ENCODE results near the gene TIMM8B. TPM values are rescaled to one million over a fixed set of nuclear protein-coding genes. Genes with fewer than 3 reads are reported as not detected.

TIMM8B gene
- total and polyA plus RNA-seq, 3 experiments from 2014 or later: 70.6 to 73.5 (median 71.9) TPM

DNA sequence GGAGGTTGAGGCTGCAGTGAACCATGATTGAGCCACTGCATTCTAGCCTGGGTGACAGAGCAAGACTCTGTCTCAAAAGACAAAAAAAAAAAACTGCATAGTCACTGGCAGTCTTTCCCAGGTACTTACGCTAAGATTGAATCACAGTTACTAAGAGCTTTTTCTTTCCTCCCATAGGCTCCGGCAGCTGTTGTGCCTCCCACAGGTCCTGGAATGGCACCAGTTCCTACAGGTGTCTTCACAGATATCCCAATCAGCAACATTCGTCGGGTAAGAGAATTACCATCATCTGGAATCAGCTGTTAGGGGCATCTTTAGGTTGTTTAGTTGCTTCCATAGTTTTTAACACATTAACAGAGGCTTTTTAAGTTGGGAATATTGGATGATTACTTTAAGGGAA, 41.6 kb downstream of the TIMM8B start:
- peaks cover 20 to 86% (median 31%) of the 10 kb centered on the region in 3 donors for H3K36me3 Mint-ChIP-seq
- CTCF ChIA-PET: no interaction called here

DNA sequence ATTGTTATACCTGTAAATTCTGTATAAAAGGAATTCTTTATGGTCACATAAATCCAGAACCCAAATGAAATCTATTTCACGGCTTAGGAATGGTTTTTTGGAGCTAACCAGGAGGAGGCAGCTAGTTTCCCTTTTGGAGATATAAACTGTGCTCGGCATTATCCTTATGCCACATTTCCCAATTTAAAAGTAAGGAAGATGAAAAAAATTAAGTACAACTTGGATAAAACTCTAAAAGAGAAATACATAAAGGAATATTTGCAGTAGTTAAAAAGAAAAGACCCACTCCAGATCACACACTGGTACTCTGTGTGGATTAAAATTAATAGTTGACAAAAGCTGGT, 43.6 kb downstream of the TIMM8B start:
- H3K9me3 ChIP-seq (ENCODE audit: low read length): no peaks in the 10 kb centered on the region
- no peaks in the 10 kb centered on the region for H3K9me3 Mint-ChIP-seq

More for the DNA sequence above, 41.6 kb downstream of the TIMM8B start:
- Mint-ChIP-seq H3K27ac (no peak overlapping the region), H3K4me1 (peaks cover 16 to 28% (median 22%) of the 10 kb centered on the region in 3 donors), H3K4me3 (no peak overlapping the region), H3K9me3 (no peaks in the 10 kb centered on the region), H3K27me3 (no peaks in the 10 kb centered on the region)
- no peak overlapping the region for H3K4me3 ChIP-seq (ENCODE audit: low read length)
- H3K27me3 ChIP-seq (ENCODE audit: insufficient read depth, low read length, poor library complexity, severe bottlenecking): no peaks in the 10 kb centered on the region
- POLR2A ChIA-PET: no interaction called here
- H3K27ac ChIP-seq (ENCODE audit: low read depth, low read length): no peak overlapping the region
- no peak for DNase-seq
- peaks cover 13% of the 10 kb centered on the region for H3K36me3 ChIP-seq (ENCODE audit: insufficient read depth, low read length)
- no peaks in the 10 kb centered on the region for H3K9me3 ChIP-seq (ENCODE audit: low read length)
- no peaks in the 10 kb centered on the region for H3K4me1 ChIP-seq (ENCODE audit: insufficient read depth, low read length)

DNA sequence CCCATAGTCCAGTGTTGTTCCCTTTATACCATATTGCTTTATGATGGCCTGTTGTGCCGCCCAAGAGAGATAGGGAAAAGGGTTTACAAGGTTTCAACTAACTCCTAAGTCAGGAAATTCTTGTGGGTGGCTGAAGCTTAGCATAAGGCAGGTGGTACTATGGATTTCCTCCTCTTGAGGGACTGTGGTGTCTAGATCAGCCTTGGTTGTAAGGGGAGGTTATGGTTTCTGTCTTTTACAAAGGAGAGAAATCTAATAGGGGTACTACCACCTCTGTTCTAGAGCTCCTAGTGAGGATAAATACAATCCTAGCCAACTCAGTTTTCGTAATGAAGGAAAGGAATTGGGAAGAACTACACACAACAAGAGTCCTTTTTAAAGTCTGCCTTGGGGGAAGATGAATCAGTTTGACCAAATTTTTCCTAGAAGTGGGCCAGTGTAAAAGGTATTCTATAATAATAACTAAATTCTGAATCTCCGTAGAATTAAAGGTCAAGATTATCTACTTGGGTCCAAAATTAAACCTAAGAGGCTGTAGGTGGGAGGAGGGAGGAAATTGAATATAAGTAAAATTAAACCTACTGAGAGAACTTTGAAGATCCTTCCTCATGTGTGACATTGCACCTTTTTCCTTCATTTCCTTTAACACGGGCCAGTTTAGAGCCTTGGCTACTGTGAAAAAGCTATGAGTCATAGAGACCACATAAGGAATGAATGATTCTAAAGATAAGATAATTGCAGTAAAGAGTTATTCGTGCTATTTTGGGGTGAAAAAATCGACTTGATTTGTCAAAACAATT, 44.2 kb downstream of the TIMM8B start:
- Histone ChIP-seq H3K9me3 (ENCODE audit: low read length) (no peaks in the 10 kb centered on the region), H3K36me3 (ENCODE audit: insufficient read depth, low read length) (peaks cover 24% of the 10 kb centered on the region), H3K27ac (ENCODE audit: low read depth, low read length) (no peak overlapping the region), H3K27me3 (ENCODE audit: insufficient read depth, low read length, poor library complexity, severe bottlenecking) (no peaks in the 10 kb centered on the region), H3K4me3 (ENCODE audit: low read length) (no peak overlapping the region), H3K4me1 (ENCODE audit: insufficient read depth, low read length) (no peaks in the 10 kb centered on the region)
- no peaks in the 10 kb centered on the region for H3K27me3 Mint-ChIP-seq
- H3K4me1 Mint-ChIP-seq: peaks cover 8 to 14% (median 11%) of the 10 kb centered on the region in 3 donors
- DNase-seq: no peak
- no peaks in the 10 kb centered on the region for H3K9me3 Mint-ChIP-seq
- peak overlapping the region in 2 of 8 donors; percentile 12 to 20 for H3K27ac Mint-ChIP-seq
- no peak overlapping the region for H3K4me3 Mint-ChIP-seq
- CTCF ChIA-PET: no interaction called here
- POLR2A ChIA-PET: no interaction called here
- peaks cover 15 to 84% (median 23%) of the 10 kb centered on the region in 3 donors for H3K36me3 Mint-ChIP-seq

More for the DNA sequence above, 43.6 kb downstream of the TIMM8B start:
- Histone ChIP-seq H3K27me3 (ENCODE audit: insufficient read depth, low read length, poor library complexity, severe bottlenecking) (no peaks in the 10 kb centered on the region), H3K36me3 (ENCODE audit: insufficient read depth, low read length) (peaks cover 18% of the 10 kb centered on the region), H3K27ac (ENCODE audit: low read depth, low read length) (no peak overlapping the region), H3K4me1 (ENCODE audit: insufficient read depth, low read length) (no peaks in the 10 kb centered on the region), H3K4me3 (ENCODE audit: low read length) (no peak overlapping the region)
- no peak for DNase-seq
- ChIA-PET POLR2A (no interaction called here), CTCF (no interaction called here)
- Mint-ChIP-seq H3K4me1 (peaks cover 10 to 17% (median 15%) of the 10 kb centered on the region in 3 donors), H3K27me3 (no peaks in the 10 kb centered on the region), H3K27ac (peak overlapping the region in 2 of 8 donors; percentile 6 to 12), H3K36me3 (peaks cover 20 to 84% (median 26%) of the 10 kb centered on the region in 3 donors), H3K4me3 (no peak overlapping the region)

DNA sequence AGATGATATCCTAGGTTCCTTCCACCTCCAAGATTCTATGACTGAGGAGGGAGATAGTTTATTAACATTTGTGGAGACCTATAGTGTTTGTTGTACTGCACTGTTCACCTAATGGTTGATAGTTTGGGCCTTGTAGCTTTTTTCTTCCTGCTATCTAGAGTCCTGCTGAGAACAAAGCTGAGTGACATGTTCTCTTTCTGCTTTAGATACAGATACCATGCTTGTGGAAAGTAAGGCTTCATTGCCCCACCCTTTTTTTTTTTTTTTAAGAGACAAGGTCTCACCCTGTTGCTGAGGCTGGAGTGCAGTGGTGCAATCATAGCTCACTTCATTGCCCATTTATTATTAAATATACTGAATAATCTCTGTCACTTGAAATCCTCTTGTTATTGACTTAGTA, 49.0 kb downstream of the TIMM8B start:
- ChIA-PET CTCF (no interaction called here), POLR2A (no interaction called here)
- no peak overlapping the region for H3K4me3 Mint-ChIP-seq
- no peak for DNase-seq
- peaks cover 12 to 68% (median 14%) of the 10 kb centered on the region in 3 donors for H3K36me3 Mint-ChIP-seq
- peaks cover 8 to 16% (median 16%) of the 10 kb centered on the region in 3 donors for H3K4me1 Mint-ChIP-seq
- Histone ChIP-seq H3K9me3 (ENCODE audit: low read length) (no peaks in the 10 kb centered on the region), H3K27ac (ENCODE audit: low read depth, low read length) (no peak overlapping the region), H3K27me3 (ENCODE audit: insufficient read depth, low read length, poor library complexity, severe bottlenecking) (no peaks in the 10 kb centered on the region), H3K4me1 (ENCODE audit: insufficient read depth, low read length) (no peaks in the 10 kb centered on the region), H3K36me3 (ENCODE audit: insufficient read depth, low read length) (peaks cover 17% of the 10 kb centered on the region), H3K4me3 (ENCODE audit: low read length) (no peak overlapping the region)
- H3K27ac Mint-ChIP-seq: peak overlapping the region in 2 of 8 donors; percentile 14 to 32
- no peaks in the 10 kb centered on the region for H3K27me3 Mint-ChIP-seq
- H3K9me3 Mint-ChIP-seq: no peaks in the 10 kb centered on the region

Other genes with a start within 250 kb of the TIMM8B start
- gene ALG9, start 215.2 kb downstream of the TIMM8B start, total RNA-seq: 10 to 100 TPM; 37.4 to 38.0 TPM
- gene ALG9, start 215.2 kb downstream of the TIMM8B start, polyA plus RNA-seq: 16.7 TPM
- gene FDXACB1, start 207.6 kb downstream of the TIMM8B start, total RNA-seq: 10 to 100 TPM; 11.6 to 12.7 TPM
- 6.4 TPM for gene FDXACB1, start 207.6 kb downstream of the TIMM8B start, polyA plus RNA-seq
- 10 to 100 TPM; 36.7 to 44.3 TPM for gene CFAP68, start 207.2 kb downstream of the TIMM8B start, total RNA-seq
- 24.7 TPM for gene CFAP68, start 207.2 kb downstream of the TIMM8B start, polyA plus RNA-seq
- gene CRYAB, start 175.0 kb downstream of the TIMM8B start, total RNA-seq: not detected
- gene CRYAB, start 175.0 kb downstream of the TIMM8B start, polyA plus RNA-seq: not detected
- not detected for gene HSPB2, start 174.0 kb downstream of the TIMM8B start, total RNA-seq
- not detected for gene HSPB2, start 174.0 kb downstream of the TIMM8B start, polyA plus RNA-seq
- gene C11orf52, start 167.8 kb downstream of the TIMM8B start, total RNA-seq: not detected
- gene C11orf52, start 167.8 kb downstream of the TIMM8B start, polyA plus RNA-seq: not detected
- gene DIXDC1, start 149.4 kb downstream of the TIMM8B start, total RNA-seq: 10 to 100 TPM; 11.3 to 12.7 TPM
- 2.4 TPM for gene DIXDC1, start 149.4 kb downstream of the TIMM8B start, polyA plus RNA-seq
- gene DLAT, start 61.3 kb downstream of the TIMM8B start, total RNA-seq: 10 to 100 TPM; 61.1 to 62.2 TPM
- gene DLAT, start 61.3 kb downstream of the TIMM8B start, polyA plus RNA-seq: 22.1 TPM
- gene PIH1D2, start 12.7 kb downstream of the TIMM8B start, total RNA-seq: under 1 TPM; 0.38 to 0.57 TPM
- gene PIH1D2, start 12.7 kb downstream of the TIMM8B start, polyA plus RNA-seq: not detected
- gene NKAPD1, start 12.5 kb downstream of the TIMM8B start, total RNA-seq: 10 to 100 TPM; 22.0 to 22.6 TPM
- gene NKAPD1, start 12.5 kb downstream of the TIMM8B start, polyA plus RNA-seq: 13.4 TPM
- gene SDHD, start 117 bp upstream of the TIMM8B start, total RNA-seq: 100 to 1,000 TPM; 125 to 133 TPM
- gene SDHD, start 117 bp upstream of the TIMM8B start, polyA plus RNA-seq: 154 TPM
- gene IL18, start 77.3 kb upstream of the TIMM8B start, total RNA-seq: not detected
- not detected for gene IL18, start 77.3 kb upstream of the TIMM8B start, polyA plus RNA-seq
- gene TEX12, start 80.6 kb upstream of the TIMM8B start, total RNA-seq: under 1 TPM; 0.27 to 0.39 TPM
- not detected for gene TEX12, start 80.6 kb upstream of the TIMM8B start, polyA plus RNA-seq
- 1 to 10 TPM in 1 of 2 experiments, under 1 TPM in 1; 0.84 to 1.1 TPM for gene BCO2, start 88.8 kb upstream of the TIMM8B start, total RNA-seq
- gene BCO2, start 88.8 kb upstream of the TIMM8B start, polyA plus RNA-seq: 0.17 TPM
- gene PTS, start 139.7 kb upstream of the TIMM8B start, total RNA-seq: 10 to 100 TPM; 38.4 to 40.8 TPM
- 11.6 TPM for gene PTS, start 139.7 kb upstream of the TIMM8B start, polyA plus RNA-seq
- not detected for gene PLET1, start 174.1 kb upstream of the TIMM8B start, total RNA-seq
- gene PLET1, start 174.1 kb upstream of the TIMM8B start, polyA plus RNA-seq: not detected

All from CD8-positive, alpha-beta memory T cell (primary cell).